Testis (tissue), 3 donors: Measurements from ENCODE around the gene SAPCD1. TPM values are rescaled to one million over a fixed set of nuclear protein-coding genes. Genes with fewer than 3 reads are reported as not detected.

Experiments used
- DNase-seq: peaks from one replicate; pipeline ENCODE4 v3.0.0-alpha.2; 2019
- H3K27ac ChIP-seq, 2 donors: fragments of 200-600 bp; sonication (generic); one replicate each; pipeline ENCODE4 v1.5.1; 2019
- H3K27me3 ChIP-seq: fragments of 200-600 bp; sonication (generic); one replicate; pipeline ENCODE4 v1.5.1; 2019
- H3K36me3 ChIP-seq: fragments of 200-600 bp; sonication (generic); one replicate; pipeline ENCODE4 v1.5.1; 2017; ENCODE audit warnings: low read depth; ENCODE audit errors: missing control alignments
- H3K4me1 ChIP-seq: fragments of 200-600 bp; sonication (generic); one replicate; pipeline ENCODE4 v1.5.1; 2019
- H3K4me3 ChIP-seq, 2 donors: fragments of 200-600 bp; sonication (generic); one replicate each; pipeline ENCODE4 v1.5.1; 2017 to 2019
- H3K9me3 ChIP-seq: fragments of 200-600 bp; sonication (generic); one replicate; pipeline ENCODE4 v1.5.1; 2017
- CTCF ChIP-seq, 3 experiments: fragments of 450-650 bp in 2 of 3; fragments of 200-600 bp in 1 of 3; sonication (generic) in 1 of 3; IDR thresholded peaks; one replicate each; pipeline ENCODE4 v1.5.1; 2016 to 2019; ENCODE audit warnings: antibody characterized with exemption in 3 of 3, mild to moderate bottlenecking in 2 of 3, moderate library complexity in 1 of 3
- POLR2A ChIP-seq: fragments of 450-650 bp; IDR thresholded peaks from one replicate; pipeline ENCODE4 v1.6.1; 2017; ENCODE audit warnings: antibody characterized with exemption, mild to moderate bottlenecking, moderate library complexity
- WGBS, 2 donors: methylation state at CpG; one replicate each; pipeline ENCODE4 v1.1.5; 2018; 5-methylcytosine and 5-hydroxymethylcytosine counted together
- intact Hi-C: fragments of 100-400 bp; cut with DNase I; formaldehyde crosslinking; loops from one replicate; pipeline ENCODE4 v1.15.1; 2023; ENCODE audit warnings: low total_unique reads
- polyA plus RNA-seq: library from polyadenylated mRNA; stranded (reverse); fragments of 350-450 nt; fragmentation: Illumina TruSeq; extraction: RNeasy Lipid Tissue Mini Kit (QIAGEN cat#74804); gene quantifications from one replicate; pipeline ENCODE4 v1.2.3, GENCODE V29; 2014; ENCODE audit warnings: low read depth, low replicate concordance; ENCODE audit not compliant: insufficient read depth
- total RNA-seq, 2 donors: library from RNA; depleted of rRNA; stranded (reverse); fragments of >200 nt; gene quantifications; one replicate each; pipeline ENCODE4 v1.2.3, GENCODE V29; 2016

SAPCD1 gene
- total and polyA plus RNA-seq, 3 donors from 2014 or later, result 5.9 to 11.6 (median 10.4) TPM

GRCh38 chr6:31721351-31722020 is 41.0 kb upstream of the SAPCD1 start, which contains the start of gene LY6G6C:
Gene LY6G6C (minus strand): TSS chr6:31721746. CDS start chr6:31721679, 67 bp downstream.
- intact Hi-C loops, result no loop called here
- H3K27ac ChIP-seq, result no peak within 1 kb of the TSS
- no peak within 1 kb of the TSS for H3K4me3 ChIP-seq
- H3K27me3 ChIP-seq, result no peaks in the 10 kb centered on the region
- WGBS, 2 donors, result 89 to 91% methylated on average over 4 of the region's 4 CpGs
- H3K4me1 ChIP-seq, result no peaks in the 10 kb centered on the region
- no peak for TF ChIP-seq POLR2A
- TF ChIP-seq CTCF (IDR thresholded peaks at IDR 0.05), result no peak
- H3K36me3 ChIP-seq, result no peaks in the 10 kb centered on the region
- no peak for DNase-seq
- H3K9me3 ChIP-seq, result no peaks in the 10 kb centered on the region

GRCh38 chr6:31722173-31722572 is 40.3 kb upstream of the SAPCD1 start:
- intact Hi-C loops, result no loop called here
- DNase-seq, result no peak

GRCh38 chr6:31723245-31723979 is 39.0 kb upstream of the SAPCD1 start, which contains the start of gene MPIG6B:
Gene MPIG6B (plus strand): TSS chr6:31723373. CDS start chr6:31723384, 11 bp downstream.
- intact Hi-C loops, result no loop called here
- no peak for TF ChIP-seq POLR2A
- no peak for TF ChIP-seq CTCF (IDR thresholded peaks at IDR 0.05)

More at GRCh38 chr6:31722173-31722572, 40.3 kb upstream of the SAPCD1 start:
- no peaks in the 10 kb centered on the region for H3K4me1 ChIP-seq
- H3K27ac ChIP-seq, result no peak overlapping the region
- no peak for TF ChIP-seq CTCF (IDR thresholded peaks at IDR 0.05)
- no peak for TF ChIP-seq POLR2A
- no peak overlapping the region for H3K4me3 ChIP-seq
- no peaks in the 10 kb centered on the region for H3K27me3 ChIP-seq
- WGBS, 2 donors, result 97 to 100% methylated on average over 3 of the region's 3 CpGs
- no peaks in the 10 kb centered on the region for H3K9me3 ChIP-seq
- no peaks in the 10 kb centered on the region for H3K36me3 ChIP-seq

GRCh38 chr6:31723980-31724691 is 38.3 kb upstream of the SAPCD1 start:
- Histone ChIP-seq H3K27ac (no peak overlapping the region), H3K9me3 (no peaks in the 10 kb centered on the region), H3K27me3 (no peaks in the 10 kb centered on the region), H3K4me1 (peaks cover 6% of the 10 kb centered on the region), H3K36me3 (no peaks in the 10 kb centered on the region), H3K4me3 (no peak overlapping the region)
- intact Hi-C loops, result no loop called here
- TF ChIP-seq POLR2A (no peak), CTCF (IDR thresholded peaks at IDR 0.05) (no peak)
- 73 to 75% methylated on average over 18 to 25 of the region's 25 CpGs for WGBS, 2 donors
- no peak for DNase-seq

More at GRCh38 chr6:31723245-31723979, 39.0 kb upstream of the SAPCD1 start, which contains the start of gene MPIG6B:
- Histone ChIP-seq H3K9me3 (no peaks in the 10 kb centered on the region), H3K4me3 (no peak within 1 kb of the TSS), H3K36me3 (no peaks in the 10 kb centered on the region), H3K27ac (no peak within 1 kb of the TSS), H3K27me3 (no peaks in the 10 kb centered on the region), H3K4me1 (peaks cover 6% of the 10 kb centered on the region)
- DNase-seq, result no peak
- WGBS, 2 donors, result 29 to 59% methylated on average over 26 to 46 of the region's 46 CpGs
